GM12801 (cell line): ENCODE results near the gene TUBB4B.

Experiments used
- CTCF ChIP-seq: IDR thresholded peaks from one replicate; pipeline ENCODE4 v1.5.1; 2011; ENCODE audit warnings: control low read depth; ENCODE audit not compliant: insufficient read length; ENCODE audit errors: extremely low read depth

Gene TUBB4B

GRCh38 chr9:137195525-137196220 lies 45.4 kb upstream of the TUBB4B start:
- TF ChIP-seq CTCF: no peak

- no peak for TF ChIP-seq CTCF
Observed at GRCh38 chr9:137198051-137198901, 42.8 kb upstream of the TUBB4B start.

GRCh38 chr9:137198902-137199283 lies 42.2 kb upstream of the TUBB4B start:
- TF ChIP-seq CTCF: no peak

GRCh38 chr9:137199411-137200121 lies 41.5 kb upstream of the TUBB4B start:
- TF ChIP-seq CTCF: no peak

- no peak for TF ChIP-seq CTCF
Observed at GRCh38 chr9:137200311-137201204, 40.5 kb upstream of the TUBB4B start, which contains the start of gene TPRN. TPRN (minus strand) TSS chr9:137200741; CDS start chr9:137200711, 30 bp downstream.

GRCh38 chr9:137201205-137201868 lies 39.8 kb upstream of the TUBB4B start:
- TF ChIP-seq CTCF: no peak
